ENCODE results near the gene MAP2.

DNA sequence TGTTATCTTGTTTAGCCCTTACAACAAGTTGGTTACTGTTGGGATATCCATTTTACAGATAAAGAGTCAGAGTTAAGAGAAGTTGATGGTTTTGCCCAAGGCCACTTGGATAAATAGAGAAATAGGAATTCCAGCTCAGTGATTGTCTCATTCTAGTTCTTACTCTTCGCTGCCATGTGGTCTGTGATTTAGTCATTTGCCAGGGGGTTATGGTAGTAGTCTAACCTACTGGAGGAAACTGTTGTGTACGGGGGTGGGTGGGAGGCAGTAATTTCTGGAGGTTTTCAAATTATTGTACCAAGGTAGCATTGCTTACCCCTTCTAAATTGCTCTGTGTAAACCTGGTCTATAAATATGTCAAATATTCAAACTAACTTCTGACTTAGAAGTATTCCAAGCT is 110.4 kb downstream of the MAP2 start:
- TF ChIP-seq, protein P1, sequence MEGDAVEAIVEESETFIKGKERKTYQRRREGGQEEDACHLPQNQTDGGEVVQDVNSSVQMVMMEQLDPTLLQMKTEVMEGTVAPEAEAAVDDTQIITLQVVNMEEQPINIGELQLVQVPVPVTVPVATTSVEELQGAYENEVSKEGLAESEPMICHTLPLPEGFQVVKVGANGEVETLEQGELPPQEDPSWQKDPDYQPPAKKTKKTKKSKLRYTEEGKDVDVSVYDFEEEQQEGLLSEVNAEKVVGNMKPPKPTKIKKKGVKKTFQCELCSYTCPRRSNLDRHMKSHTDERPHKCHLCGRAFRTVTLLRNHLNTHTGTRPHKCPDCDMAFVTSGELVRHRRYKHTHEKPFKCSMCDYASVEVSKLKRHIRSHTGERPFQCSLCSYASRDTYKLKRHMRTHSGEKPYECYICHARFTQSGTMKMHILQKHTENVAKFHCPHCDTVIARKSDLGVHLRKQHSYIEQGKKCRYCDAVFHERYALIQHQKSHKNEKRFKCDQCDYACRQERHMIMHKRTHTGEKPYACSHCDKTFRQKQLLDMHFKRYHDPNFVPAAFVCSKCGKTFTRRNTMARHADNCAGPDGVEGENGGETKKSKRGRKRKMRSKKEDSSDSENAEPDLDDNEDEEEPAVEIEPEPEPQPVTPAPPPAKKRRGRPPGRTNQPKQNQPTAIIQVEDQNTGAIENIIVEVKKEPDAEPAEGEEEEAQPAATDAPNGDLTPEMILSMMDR (conservative IDR thresholded peaks at IDR 0.05 in 1 of 2, IDR thresholded peaks at IDR 0.05 in 1 of 2; ENCODE audit: extremely low read depth in 1 of 2, insufficient read depth in 1 of 2, low read depth in 1 of 2, low read length in 2 of 2): no peak
- no peak for TF ChIP-seq EZH2 (IDR thresholded peaks at IDR 0.05; ENCODE audit: borderline replicate concordance, low read length)
